Spleen (tissue), 11 donors: ENCODE measurements around the gene SETD7. TPM values are rescaled to one million over a fixed set of nuclear protein-coding genes. Genes with fewer than 3 reads are reported as not detected.

ENCODE experiments used
- DNase-seq: peaks from one replicate; pipeline ENCODE4 v3.0.0-alpha.2; 2020
- H3K27ac ChIP-seq, 8 donors: fragments of 200-600 bp; sonication (generic) in 7 of 8; 1 replicate in 4 of 8; 2 replicates in 4 of 8; pipeline versions ENCODE4 v1.5.0 to v1.8.0; 2016 to 2021; ENCODE audit warnings: inconsistent platforms in 4 of 8, mild to moderate bottlenecking in 4 of 8, moderate library complexity in 1 of 8
- H3K27me3 ChIP-seq, 7 donors: fragments of 200-600 bp; sonication (generic) in 6 of 7; replicated peaks in 1 of 7; 1 replicate in 4 of 7; 2 replicates in 3 of 7; pipeline versions ENCODE4 v1.5.0 to v1.8.0; 2016 to 2021; ENCODE audit warnings: inconsistent platforms in 3 of 7, mild to moderate bottlenecking in 1 of 7
- H3K36me3 ChIP-seq, 6 donors: fragments of 200-600 bp; sonication (generic) in 5 of 6; 1 replicate in 4 of 6; 2 replicates in 2 of 6; pipeline versions ENCODE4 v1.5.0 to v1.8.0; 2016 to 2021; ENCODE audit warnings: inconsistent platforms in 2 of 6
- H3K4me1 ChIP-seq, 6 donors: fragments of 200-600 bp; sonication (generic) in 5 of 6; 1 replicate in 3 of 6; 2 replicates in 3 of 6; pipeline versions ENCODE4 v1.5.0 to v1.8.0; 2016 to 2021; ENCODE audit warnings: inconsistent platforms in 3 of 6
- H3K4me3 ChIP-seq, 8 donors: fragments of 200-600 bp; sonication (generic) in 7 of 8; 1 replicate in 4 of 8; 2 replicates in 4 of 8; pipeline versions ENCODE4 v1.5.0 to v1.8.0; 2016 to 2021; ENCODE audit warnings: inconsistent platforms in 4 of 8, mild to moderate bottlenecking in 4 of 8, moderate library complexity in 2 of 8
- H3K9me3 ChIP-seq, 8 donors: fragments of 200-600 bp; sonication (generic) in 7 of 8; 1 replicate in 4 of 8; 2 replicates in 4 of 8; pipeline versions ENCODE4 v1.5.0 to v1.8.0; 2016 to 2021; ENCODE audit warnings: inconsistent platforms in 4 of 8
- POLR2A ChIP-seq, 3 donors: fragments of 450-650 bp; IDR thresholded peaks; one replicate each; pipeline ENCODE4 v1.5.1; 2017; ENCODE audit warnings: antibody characterized with exemption in 3 of 3, mild to moderate bottlenecking in 1 of 3
- POLR2AphosphoS5 ChIP-seq, 3 donors: sonication (generic); formaldehyde crosslinking; IDR thresholded peaks; one replicate each; pipeline ENCODE4 v1.5.1; 2017; ENCODE audit warnings: antibody characterized with exemption in 3 of 3
- WGBS, 5 donors: extraction: QIAGEN DNeasy Blood & Tissue Kit in 3 of 5; methylation state at CpG; one replicate each; pipeline versions ENCODE4 v1.1.5 to v1.1.7; 2013 to 2018; 5-methylcytosine and 5-hydroxymethylcytosine counted together
- intact Hi-C: fragments of 100-400 bp; cut with DNase I; formaldehyde crosslinking; loops from one replicate; pipeline ENCODE4 v1.15.0; 2023; ENCODE audit warnings: low total_unique reads
- polyA plus RNA-seq, 3 donors: library from polyadenylated mRNA; stranded (reverse); fragments of 200-250 nt; gene quantifications; one replicate each; pipeline ENCODE4 v1.2.1, GENCODE V29; 2013
- total RNA-seq, 7 donors: library from RNA; depleted of rRNA in 3 of 7; stranded (reverse); fragments of >200 nt in 3 of 7; fragmentation: NEBNext Ultra II Directional in 4 of 7; extraction: Animal tissue kit (Norgen Biotek cat#: 25700) in 4 of 7; gene quantifications; one replicate each; pipeline versions ENCODE4 v1.1.0 to v1.2.1, GENCODE V29; 2016 to 2021
- TF ChIP-seq, protein P1 (sequence below), 11 experiments: fragments of 200-600 bp in 7 of 11; fragments of 450-650 bp in 4 of 11; sonication (generic) in 4 of 11; IDR thresholded peaks in 8 of 11; conservative IDR thresholded peaks in 3 of 11; 1 replicate in 7 of 11; 2 replicates in 4 of 11; pipeline versions ENCODE4 v1.4.0 to v1.8.0; 2016 to 2021; ENCODE audit warnings: antibody characterized with exemption in 11 of 11, inconsistent platforms in 4 of 11, mild to moderate bottlenecking in 1 of 11
- donor health status: healthy with polysubstance abuse.
- donor health status: DM: no; HTN: no; CAD: no; lungs with moderate emphysema.
- donor health status: DM: no; HTN: no; CAD: no.
- donor health status: Bipolar disorder and iron deficiency.
- donor health status: healthy.
- donor health status: DM: no; HTN: no; CAD: no.
- donor health status: DM: yes; HTN: yes; CAD: no.

The SETD7 gene
- total and polyA plus RNA-seq, 10 donors: 5.0 to 45.4 (median 30.8) TPM

GRCh38 chr4:139552517-139553307 lies 3.3 kb downstream of the SETD7 start:
- intact Hi-C loops: no loop called here
- H3K9me3 ChIP-seq: no peaks in the 10 kb centered on the region
- TF ChIP-seq POLR2AphosphoS5 (IDR thresholded peaks at IDR 0.05) (no peak), POLR2A (IDR thresholded peaks at IDR 0.05) (no peak)
- TF ChIP-seq, protein P1, sequence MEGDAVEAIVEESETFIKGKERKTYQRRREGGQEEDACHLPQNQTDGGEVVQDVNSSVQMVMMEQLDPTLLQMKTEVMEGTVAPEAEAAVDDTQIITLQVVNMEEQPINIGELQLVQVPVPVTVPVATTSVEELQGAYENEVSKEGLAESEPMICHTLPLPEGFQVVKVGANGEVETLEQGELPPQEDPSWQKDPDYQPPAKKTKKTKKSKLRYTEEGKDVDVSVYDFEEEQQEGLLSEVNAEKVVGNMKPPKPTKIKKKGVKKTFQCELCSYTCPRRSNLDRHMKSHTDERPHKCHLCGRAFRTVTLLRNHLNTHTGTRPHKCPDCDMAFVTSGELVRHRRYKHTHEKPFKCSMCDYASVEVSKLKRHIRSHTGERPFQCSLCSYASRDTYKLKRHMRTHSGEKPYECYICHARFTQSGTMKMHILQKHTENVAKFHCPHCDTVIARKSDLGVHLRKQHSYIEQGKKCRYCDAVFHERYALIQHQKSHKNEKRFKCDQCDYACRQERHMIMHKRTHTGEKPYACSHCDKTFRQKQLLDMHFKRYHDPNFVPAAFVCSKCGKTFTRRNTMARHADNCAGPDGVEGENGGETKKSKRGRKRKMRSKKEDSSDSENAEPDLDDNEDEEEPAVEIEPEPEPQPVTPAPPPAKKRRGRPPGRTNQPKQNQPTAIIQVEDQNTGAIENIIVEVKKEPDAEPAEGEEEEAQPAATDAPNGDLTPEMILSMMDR (IDR thresholded peaks at IDR 0.05 in 8 of 11, conservative IDR thresholded peaks at IDR 0.05 in 3 of 11): no peak
- no peak for DNase-seq
- H3K4me1 ChIP-seq: peaks cover 17 to 77% (median 58%) of the 10 kb centered on the region in 6 donors
- peaks cover 0 to 24% (median 0%) of the 10 kb centered on the region in 7 donors for H3K27me3 ChIP-seq
- no peaks in the 10 kb centered on the region for H3K36me3 ChIP-seq
- peak overlapping the region in 3 of 8 donors; percentile 7 to 36 (median 13) for H3K27ac ChIP-seq
- WGBS, 5 donors: 78 to 90% (median 83%) methylated on average over 5 of the region's 5 CpGs
- H3K4me3 ChIP-seq: no peak overlapping the region

DNA sequence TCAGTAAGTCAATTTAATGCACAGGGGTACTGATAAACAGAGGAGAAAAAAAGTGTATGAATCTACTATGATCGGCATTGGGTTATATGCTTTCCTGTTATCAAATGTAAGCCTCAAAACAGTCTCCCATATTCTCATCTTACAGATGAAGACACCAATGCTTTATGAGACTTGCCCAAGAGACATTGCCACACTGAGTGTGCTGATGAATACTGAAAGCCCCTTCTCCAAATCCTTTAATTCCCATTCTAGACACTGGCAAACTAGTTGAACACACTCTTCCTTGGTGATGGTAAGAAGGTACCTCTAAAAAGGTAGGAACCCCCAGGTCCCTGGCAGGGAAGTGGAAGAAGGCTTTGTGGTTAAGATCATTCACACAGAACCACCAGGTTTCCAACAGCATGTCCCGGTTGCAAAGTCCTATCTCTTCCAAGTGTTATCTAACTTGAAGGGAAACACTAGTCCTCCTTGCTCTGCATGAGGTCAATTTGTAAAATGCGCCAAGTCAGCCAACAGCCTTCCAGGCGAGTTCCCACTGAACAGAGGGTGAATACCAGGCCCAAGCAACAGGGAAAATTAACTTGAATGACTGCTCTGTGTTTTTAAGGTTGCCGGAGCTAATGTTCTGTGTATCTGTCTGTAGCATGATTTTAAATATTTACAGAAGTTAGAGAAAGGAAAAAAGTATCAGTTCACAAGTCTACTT lies 5.1 kb downstream of the SETD7 start:
- Histone ChIP-seq H3K36me3 (peaks cover 0 to 14% (median 8%) of the 10 kb centered on the region in 6 donors), H3K27ac (no peak overlapping the region), H3K27me3 (peaks cover 0 to 8% (median 0%) of the 10 kb centered on the region in 7 donors), H3K4me3 (no peak overlapping the region), H3K4me1 (peaks cover 12 to 65% (median 50%) of the 10 kb centered on the region in 6 donors), H3K9me3 (no peaks in the 10 kb centered on the region)
- no peak for DNase-seq
- intact Hi-C loops: no loop called here
- 66 to 76% (median 73%) methylated on average over 5 of the region's 5 CpGs for whole genome bisulfite sequencing, 5 donors
- TF ChIP-seq POLR2AphosphoS5 (IDR thresholded peaks at IDR 0.05) (no peak), POLR2A (IDR thresholded peaks at IDR 0.05) (no peak)
- TF ChIP-seq, protein P1 (IDR thresholded peaks at IDR 0.05 in 8 of 11, conservative IDR thresholded peaks at IDR 0.05 in 3 of 11): no peak

GRCh38 chr4:139547979-139548378 lies 8.0 kb downstream of the SETD7 start:
- no peak overlapping the region for H3K27ac ChIP-seq
- intact Hi-C loops: no loop called here
- DNase-seq: no peak
- WGBS, 5 donors: 93 to 100% (median 97%) methylated on average over 3 of the region's 3 CpGs
- H3K9me3 ChIP-seq: no peaks in the 10 kb centered on the region
- H3K27me3 ChIP-seq: no peaks in the 10 kb centered on the region
- peaks cover 0 to 43% (median 16%) of the 10 kb centered on the region in 6 donors for H3K36me3 ChIP-seq
- H3K4me3 ChIP-seq: no peak overlapping the region
- peaks cover 3 to 40% (median 32%) of the 10 kb centered on the region in 6 donors for H3K4me1 ChIP-seq
- TF ChIP-seq, protein P1 (IDR thresholded peaks at IDR 0.05 in 8 of 11, conservative IDR thresholded peaks at IDR 0.05 in 3 of 11): no peak
- no peak for TF ChIP-seq POLR2A (IDR thresholded peaks at IDR 0.05)
- no peak for TF ChIP-seq POLR2AphosphoS5 (IDR thresholded peaks at IDR 0.05)

- WGBS, 5 donors: 83 to 94% (median 92%) methylated on average over 5 of the region's 5 CpGs
- DNase-seq: no peak
These were observed 15.4 kb downstream of the SETD7 start for GRCh38 chr4:139540632-139541031.

More at GRCh38 chr4:139540632-139541031, 15.4 kb downstream of the SETD7 start:
- H3K4me1 ChIP-seq: no peaks in the 10 kb centered on the region
- no peak overlapping the region for H3K27ac ChIP-seq
- TF ChIP-seq POLR2A (IDR thresholded peaks at IDR 0.05): no peak
- TF ChIP-seq, protein P1 (IDR thresholded peaks at IDR 0.05 in 8 of 11, conservative IDR thresholded peaks at IDR 0.05 in 3 of 11): no peak
- TF ChIP-seq POLR2AphosphoS5 (IDR thresholded peaks at IDR 0.05): no peak
- H3K27me3 ChIP-seq: no peaks in the 10 kb centered on the region
- H3K9me3 ChIP-seq: no peaks in the 10 kb centered on the region
- no peak overlapping the region for H3K4me3 ChIP-seq
- peaks cover 0 to 65% (median 7%) of the 10 kb centered on the region in 6 donors for H3K36me3 ChIP-seq
- intact Hi-C loops: no loop called here
